Neuronal stem cell (in vitro differentiated cells): ENCODE measurements around the gene PTPRO.

Experiments used
- DNase-seq: peaks from one replicate; pipeline ENCODE4 v3.0.0-alpha.2; 2013; ENCODE audit warnings: low spot score
- H2AFZ ChIP-seq: one replicate; pipeline ENCODE4 v1.6.1; 2013; ENCODE audit warnings: mild to moderate bottlenecking, low read length, inconsistent platforms
- H2AK5ac ChIP-seq: 2 replicates; pipeline ENCODE4 v1.6.1; 2013; ENCODE audit warnings: low read depth, mild to moderate bottlenecking, inconsistent platforms, low read length, moderate library complexity, mixed read lengths
- H2BK120ac ChIP-seq: 2 replicates; pipeline ENCODE4 v1.6.1; 2013; ENCODE audit warnings: low read depth, mild to moderate bottlenecking, inconsistent platforms, low read length, moderate library complexity, mixed read lengths
- H2BK12ac ChIP-seq: one replicate; pipeline ENCODE4 v1.6.1; 2013; ENCODE audit warnings: low read length, inconsistent platforms
- H2BK15ac ChIP-seq: 2 replicates; pipeline ENCODE4 v1.6.1; 2013; ENCODE audit warnings: mild to moderate bottlenecking, low read length, inconsistent platforms, mixed read lengths
- H2BK5ac ChIP-seq: one replicate; pipeline ENCODE4 v1.6.1; 2013; ENCODE audit warnings: inconsistent platforms, mild to moderate bottlenecking, low read length, moderate library complexity
- H3K14ac ChIP-seq: one replicate; pipeline ENCODE4 v1.6.1; 2013; ENCODE audit warnings: low read length, inconsistent platforms
- H3K18ac ChIP-seq: 2 replicates; pipeline ENCODE4 v1.6.1; 2013; ENCODE audit warnings: low read length, inconsistent platforms
- H3K23ac ChIP-seq: 2 replicates; pipeline ENCODE4 v1.6.1; 2013; ENCODE audit warnings: low read depth, mild to moderate bottlenecking, mixed read lengths, low read length, inconsistent platforms; ENCODE audit not compliant: poor library complexity
- H3K27ac ChIP-seq: replicated peaks from 3 replicates; pipeline ENCODE4 v1.5.1; 2013; ENCODE audit warnings: low read length, inconsistent platforms
- H3K27me3 ChIP-seq, 3 experiments: 2 replicates each; pipeline ENCODE4 v1.6.1; 2013; ENCODE audit warnings: low read length in 3 of 3, mild to moderate bottlenecking in 2 of 3, inconsistent platforms in 1 of 3, low read depth in 1 of 3, mixed read lengths in 1 of 3, moderate library complexity in 1 of 3; ENCODE audit not compliant: control insufficient read depth in 3 of 3, insufficient read depth in 3 of 3
- H3K36me3 ChIP-seq, 2 donors: replicated peaks in 1 of 2; 2 replicates each; pipeline ENCODE4 v1.6.1; 2013; ENCODE audit warnings: low read length in 2 of 2; ENCODE audit not compliant: control insufficient read depth in 2 of 2, insufficient read depth in 2 of 2
- H3K4ac ChIP-seq: 2 replicates; pipeline ENCODE4 v1.6.1; 2013; ENCODE audit warnings: inconsistent platforms, mild to moderate bottlenecking, low read length, moderate library complexity
- H3K4me1 ChIP-seq, 2 donors: 1 replicate in 1 of 2; 2 replicates in 1 of 2; pipeline ENCODE4 v1.6.1; 2013; ENCODE audit warnings: low read length in 2 of 2, low read depth in 1 of 2; ENCODE audit not compliant: control insufficient read depth in 2 of 2, insufficient read depth in 1 of 2
- H3K4me2 ChIP-seq: one replicate; pipeline ENCODE4 v1.6.1; 2013; ENCODE audit warnings: mild to moderate bottlenecking, low read length, inconsistent platforms; ENCODE audit not compliant: insufficient read depth, poor library complexity, severe bottlenecking
- H3K4me3 ChIP-seq, 2 donors: 2 replicates each; pipeline ENCODE4 v1.5.1; 2013; ENCODE audit warnings: low read length in 2 of 2, mild to moderate bottlenecking in 2 of 2, inconsistent platforms in 1 of 2, moderate library complexity in 1 of 2
- H3K79me1 ChIP-seq: one replicate; pipeline ENCODE4 v1.6.1; 2013; ENCODE audit warnings: low read depth, mild to moderate bottlenecking, inconsistent platforms, low read length, moderate library complexity
- H3K9ac ChIP-seq: one replicate; pipeline ENCODE4 v1.6.1; 2013; ENCODE audit warnings: mild to moderate bottlenecking, low read depth, low read length, inconsistent platforms; ENCODE audit not compliant: poor library complexity
- H3K9me3 ChIP-seq, 2 donors: replicated peaks in 1 of 2; 2 replicates each; pipeline versions ENCODE3 to v1.6.1; 2013; ENCODE audit warnings: low read length in 2 of 2, mild to moderate bottlenecking in 2 of 2, inconsistent platforms in 1 of 2, low read depth in 1 of 2, mixed read lengths in 1 of 2, moderate library complexity in 1 of 2; ENCODE audit not compliant: control insufficient read depth in 2 of 2, insufficient read depth in 1 of 2
- H4K8ac ChIP-seq: one replicate; pipeline ENCODE4 v1.6.1; 2013; ENCODE audit warnings: low read depth, mild to moderate bottlenecking, inconsistent platforms, low read length, moderate library complexity
- H4K91ac ChIP-seq: one replicate; pipeline ENCODE4 v1.6.1; 2013; ENCODE audit warnings: low read length, low read depth, mild to moderate bottlenecking, inconsistent platforms; ENCODE audit not compliant: poor library complexity
- WGBS, 2 donors: extraction: QIAGEN DNeasy Blood & Tissue Kit; methylation state at CpG; one replicate each; pipeline ENCODE4 v1.1.7; 2013; ENCODE audit warnings: missing lambda C conversion rate in 2 of 2, mixed read lengths in 1 of 2; ENCODE audit not compliant: insufficient read length in 2 of 2, insufficient replicate concordance in 1 of 2; ENCODE audit errors: extremely low coverage in 2 of 2; 5-methylcytosine and 5-hydroxymethylcytosine counted together

PTPRO gene

GRCh38 chr12:15530361-15530760 is 208.1 kb downstream of the PTPRO start:
- Histone ChIP-seq H3K9me3 (no peaks in the 10 kb centered on the region), H2AK5ac (no peak overlapping the region), H2BK12ac (no peak overlapping the region), H3K27ac (no peak overlapping the region), H3K4me3 (no peak overlapping the region), H2BK5ac (no peak overlapping the region), H3K36me3 (no peaks in the 10 kb centered on the region), H3K14ac (no peak overlapping the region), H3K4me1 (no peaks in the 10 kb centered on the region), H2BK120ac (no peak overlapping the region), H3K4me2 (no peak overlapping the region), H3K9ac (no peak overlapping the region), H3K23ac (no peak overlapping the region), H3K4ac (no peak overlapping the region), H3K18ac (no peak overlapping the region), H3K27me3 (no peaks in the 10 kb centered on the region), H4K91ac (no peak overlapping the region), H2BK15ac (no peak overlapping the region), H2AFZ (no peak overlapping the region), H3K79me1 (no peaks in the 10 kb centered on the region), H4K8ac (no peak overlapping the region)
- no peak for DNase-seq
- WGBS, 2 donors = no CpG with 5 or more reads among the region's 1 CpG

GRCh38 chr12:15532364-15532977 is 210.2 kb downstream of the PTPRO start:
- Histone ChIP-seq H4K91ac (no peak overlapping the region), H3K79me1 (no peaks in the 10 kb centered on the region), H3K4me3 (no peak overlapping the region), H2BK12ac (no peak overlapping the region), H2AFZ (no peak overlapping the region), H3K23ac (no peak overlapping the region), H3K4ac (no peak overlapping the region), H3K27ac (no peak overlapping the region), H3K4me2 (no peak overlapping the region), H3K4me1 (no peaks in the 10 kb centered on the region), H3K27me3 (peaks cover 0 to 6% (median 0%) of the 10 kb centered on the region in 3 experiments), H2AK5ac (no peak overlapping the region), H3K36me3 (no peaks in the 10 kb centered on the region), H3K14ac (no peak overlapping the region), H4K8ac (no peak overlapping the region), H2BK120ac (no peak overlapping the region), H3K9me3 (no peaks in the 10 kb centered on the region), H2BK5ac (no peak overlapping the region), H3K9ac (no peak overlapping the region), H3K18ac (no peak overlapping the region), H2BK15ac (no peak overlapping the region)
- DNase-seq = peak; percentile 40
- no CpG with 5 or more reads among the region's 3 CpGs for WGBS, 2 donors

- H2AK5ac ChIP-seq = no peak overlapping the region
- no peaks in the 10 kb centered on the region for H3K4me1 ChIP-seq
- no peak overlapping the region for H3K4ac ChIP-seq
- no peaks in the 10 kb centered on the region for H3K79me1 ChIP-seq
- no peak overlapping the region for H3K23ac ChIP-seq
- H3K36me3 ChIP-seq = no peaks in the 10 kb centered on the region
- no peaks in the 10 kb centered on the region for H3K9me3 ChIP-seq
- no peak overlapping the region for H2AFZ ChIP-seq
- no peak overlapping the region for H2BK15ac ChIP-seq
- no peak overlapping the region for H2BK5ac ChIP-seq
- H2BK12ac ChIP-seq = no peak overlapping the region
- peaks cover 0 to 6% (median 0%) of the 10 kb centered on the region in 3 experiments for H3K27me3 ChIP-seq
- no peak for DNase-seq
- no peak overlapping the region for H4K91ac ChIP-seq
- H2BK120ac ChIP-seq = no peak overlapping the region
- no peak overlapping the region for H3K4me2 ChIP-seq
- H3K4me3 ChIP-seq = no peak overlapping the region
- no peak overlapping the region for H3K14ac ChIP-seq
- no peak overlapping the region for H4K8ac ChIP-seq
- no peak overlapping the region for H3K9ac ChIP-seq
- no peak overlapping the region for H3K18ac ChIP-seq
- no peak overlapping the region for H3K27ac ChIP-seq
- no CpG with 5 or more reads among the region's 3 CpGs for WGBS, 2 donors
These were observed 212.0 kb downstream of the PTPRO start for GRCh38 chr12:15534322-15534721.

- H3K36me3 ChIP-seq = no peaks in the 10 kb centered on the region
- no peak overlapping the region for H3K23ac ChIP-seq
- H4K8ac ChIP-seq = no peak overlapping the region
- no peak overlapping the region for H3K4me3 ChIP-seq
- no peak overlapping the region for H3K14ac ChIP-seq
- H4K91ac ChIP-seq = no peak overlapping the region
- no peak overlapping the region for H3K4me2 ChIP-seq
- WGBS, 2 donors = no CpG with 5 or more reads among the region's 5 CpGs
- DNase-seq = no peak
- no peaks in the 10 kb centered on the region for H3K9me3 ChIP-seq
- no peak overlapping the region for H3K4ac ChIP-seq
- no peak overlapping the region for H2AK5ac ChIP-seq
- H2BK15ac ChIP-seq = no peak overlapping the region
- no peaks in the 10 kb centered on the region for H3K79me1 ChIP-seq
- H2AFZ ChIP-seq = no peak overlapping the region
- H2BK120ac ChIP-seq = no peak overlapping the region
- H3K27me3 ChIP-seq = peaks cover 0 to 6% (median 0%) of the 10 kb centered on the region in 3 experiments
- H3K18ac ChIP-seq = no peak overlapping the region
- no peak overlapping the region for H2BK5ac ChIP-seq
- no peaks in the 10 kb centered on the region for H3K4me1 ChIP-seq
- no peak overlapping the region for H2BK12ac ChIP-seq
- H3K27ac ChIP-seq = no peak overlapping the region
- H3K9ac ChIP-seq = no peak overlapping the region
These were observed 212.6 kb downstream of the PTPRO start for GRCh38 chr12:15534874-15535273.
